Measurements from ENCODE around the gene EEF1AKMT3.

The EEF1AKMT3 gene

DNA sequence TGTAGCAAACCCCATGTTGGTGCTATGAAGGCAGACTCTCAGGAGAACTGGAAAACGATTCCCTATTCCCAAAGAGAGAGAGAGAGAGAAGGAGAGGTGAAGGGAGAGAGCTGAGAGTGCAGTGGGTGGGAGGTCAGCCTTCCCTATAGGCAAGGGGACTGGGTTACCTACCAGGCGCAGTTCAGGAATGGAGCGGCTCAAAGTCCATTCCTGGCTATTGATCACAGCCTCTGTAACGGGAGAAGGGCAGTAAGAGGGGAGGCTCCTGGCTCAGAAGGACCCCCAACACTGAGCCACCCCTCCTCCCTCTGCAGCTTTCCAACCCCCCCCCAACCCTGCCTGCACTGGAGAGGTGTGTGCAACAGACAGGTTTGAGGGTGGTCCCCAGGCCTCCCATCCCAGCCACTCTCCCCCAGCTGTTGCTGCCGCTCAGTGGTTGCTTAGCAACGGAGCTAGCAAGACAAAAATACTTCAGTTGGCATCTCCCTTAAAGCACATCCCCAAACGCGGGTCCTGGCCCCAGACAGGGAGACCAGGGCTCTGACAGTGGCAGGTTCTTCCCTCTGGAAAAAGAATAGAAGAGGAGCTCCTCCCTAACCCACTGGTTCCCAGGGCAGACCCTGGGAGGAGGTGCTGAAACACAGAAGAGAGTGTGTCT lies 37.1 kb upstream of the EEF1AKMT3 start:
- DNase-seq, result no peak

- no peak for DNase-seq
Measured at GRCh38 chr12:57735952-57736740, 36.3 kb upstream of the EEF1AKMT3 start.

DNA sequence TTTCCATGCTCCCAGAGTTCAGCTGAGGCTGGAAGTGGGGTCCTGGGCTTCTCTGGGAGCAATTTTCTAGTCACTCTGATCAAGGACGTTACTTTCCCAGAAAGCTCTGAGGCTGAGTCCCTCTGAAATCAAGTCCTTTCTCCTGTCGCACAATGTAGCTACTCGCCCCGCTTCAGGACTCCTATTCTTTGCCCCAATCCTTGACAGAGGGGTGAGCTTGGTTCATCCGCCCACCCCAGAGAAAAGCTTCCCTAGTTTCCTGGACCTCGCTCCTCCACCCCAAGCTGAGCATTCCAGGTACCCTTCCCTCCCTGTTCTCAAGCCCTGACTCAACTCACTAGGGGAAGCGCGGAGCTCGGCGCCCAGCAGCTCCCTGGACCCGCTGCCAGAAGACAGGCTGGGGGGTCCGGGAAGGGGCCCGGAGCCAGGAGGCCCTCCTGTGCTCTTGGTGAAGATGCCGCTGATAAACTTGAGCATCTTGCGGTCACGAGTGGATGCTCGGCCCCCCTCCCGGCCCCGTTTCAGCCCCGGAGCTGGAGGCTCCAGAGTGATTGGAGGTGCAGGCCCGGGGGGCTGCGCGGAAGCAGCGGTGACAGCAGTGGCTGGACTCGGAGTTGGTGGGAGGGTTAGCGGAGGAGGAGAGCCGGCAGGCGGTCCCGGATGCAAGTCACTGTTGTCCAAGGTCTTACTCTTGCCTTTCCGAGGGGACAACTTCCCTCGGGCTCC lies 35.5 kb upstream of the EEF1AKMT3 start:
- DNase-seq, result no peak

- DNase-seq, result no peak
Measured at GRCh38 chr12:57737467-57738460, 34.6 kb upstream of the EEF1AKMT3 start.

GRCh38 chr12:57738661-57739237 lies 33.7 kb upstream of the EEF1AKMT3 start, which contains the start of gene AGAP2:
Gene AGAP2, minus strand, starts transcription at chr12:57738742. Its CDS starts 496 bp downstream, at chr12:57738246.
- no peak for DNase-seq

- no peak for DNase-seq
Measured at GRCh38 chr12:57739387-57739786, 33.0 kb upstream of the EEF1AKMT3 start.

GRCh38 chr12:57739914-57740538 lies 32.4 kb upstream of the EEF1AKMT3 start:
- no peak for DNase-seq

- DNase-seq, result peak; percentile 61 to 91 (median 70)
Measured at GRCh38 chr12:57740656-57741412, 31.6 kb upstream of the EEF1AKMT3 start.

- no peak for DNase-seq
Measured at GRCh38 chr12:57741413-57741789, 31.0 kb upstream of the EEF1AKMT3 start.

GRCh38 chr12:57741844-57742738 lies 30.3 kb upstream of the EEF1AKMT3 start:
- DNase-seq, result peak; percentile 60 to 88 (median 76)

DNA sequence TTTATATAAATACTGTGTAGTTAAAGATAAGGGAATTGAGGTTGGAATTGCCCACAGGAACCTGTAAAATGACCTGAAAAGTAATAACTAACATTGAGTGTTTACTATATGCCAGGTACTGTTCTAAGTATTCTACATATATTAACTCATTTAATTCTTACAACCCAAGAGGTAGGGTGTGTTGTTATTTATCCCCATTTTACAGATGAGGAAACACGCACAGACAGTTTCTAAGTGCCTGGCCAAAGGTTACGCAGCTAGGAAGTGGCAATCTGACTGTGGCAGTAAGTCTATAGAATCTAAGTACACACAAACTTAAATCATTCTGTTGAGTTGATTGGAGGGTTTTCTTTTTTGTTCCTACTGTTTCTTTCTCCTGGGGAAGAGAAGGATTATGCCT lies 28.6 kb upstream of the EEF1AKMT3 start:
- no peak for DNase-seq

DNA sequence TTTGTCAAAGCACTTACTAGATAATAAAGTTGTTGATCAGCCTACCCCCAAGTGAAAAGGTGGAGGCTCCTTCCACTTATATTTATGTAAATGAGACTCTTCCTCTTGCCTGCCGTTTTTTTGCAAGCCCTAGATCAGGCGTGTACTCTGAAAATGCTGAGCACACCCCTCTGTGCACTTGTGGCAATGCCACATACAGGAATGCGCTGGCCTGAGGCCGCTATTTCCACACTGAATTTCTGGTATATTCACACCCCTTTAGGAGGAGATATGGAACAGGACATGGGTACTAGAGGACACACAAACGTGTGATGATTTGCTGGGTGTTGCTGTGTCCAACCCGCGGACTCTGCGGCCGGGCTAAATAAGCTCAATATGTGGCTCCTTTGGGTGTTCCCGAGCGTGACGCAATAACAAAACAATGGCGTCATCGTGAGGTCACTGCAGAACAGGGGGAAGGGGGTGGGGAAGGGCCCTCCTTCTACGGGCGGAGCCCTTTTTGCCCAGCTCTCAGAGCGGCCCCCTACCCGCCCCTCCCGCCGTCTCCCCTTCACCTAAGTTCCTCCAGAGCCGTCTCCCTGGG lies 28.1 kb upstream of the EEF1AKMT3 start:
- peak in 3 of 5 donors; percentile 62 to 63 (median 62) for DNase-seq

- peak; percentile 87 to 97 (median 93) for DNase-seq
Measured at GRCh38 chr12:57744777-57745484, 27.5 kb upstream of the EEF1AKMT3 start, which contains the start of gene TSPAN31. Gene TSPAN31, plus strand, starts transcription at chr12:57745039. Its CDS starts 116 bp downstream, at chr12:57745155.

DNA sequence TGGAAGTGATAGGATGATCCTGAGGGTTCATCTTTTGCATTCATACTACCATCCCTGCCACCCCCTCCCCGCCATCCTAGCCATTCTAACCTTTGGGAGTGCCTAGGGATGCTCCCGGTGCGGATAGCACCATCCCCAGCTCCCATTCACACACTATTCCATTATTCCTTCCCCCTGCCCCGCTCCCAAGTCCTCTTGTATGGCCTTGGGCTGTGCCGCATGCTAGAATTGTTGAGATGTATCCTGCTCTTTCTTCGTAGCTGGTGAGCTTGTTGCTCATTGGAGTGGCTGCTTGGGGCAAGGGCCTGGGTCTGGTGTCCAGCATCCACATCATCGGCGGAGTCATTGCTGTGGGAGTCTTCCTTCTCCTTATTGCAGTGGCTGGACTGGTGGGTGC lies 26.9 kb upstream of the EEF1AKMT3 start:
- DNase-seq, result no peak

GRCh38 chr12:57746025-57746424 lies 26.4 kb upstream of the EEF1AKMT3 start:
- DNase-seq, result no peak

DNA sequence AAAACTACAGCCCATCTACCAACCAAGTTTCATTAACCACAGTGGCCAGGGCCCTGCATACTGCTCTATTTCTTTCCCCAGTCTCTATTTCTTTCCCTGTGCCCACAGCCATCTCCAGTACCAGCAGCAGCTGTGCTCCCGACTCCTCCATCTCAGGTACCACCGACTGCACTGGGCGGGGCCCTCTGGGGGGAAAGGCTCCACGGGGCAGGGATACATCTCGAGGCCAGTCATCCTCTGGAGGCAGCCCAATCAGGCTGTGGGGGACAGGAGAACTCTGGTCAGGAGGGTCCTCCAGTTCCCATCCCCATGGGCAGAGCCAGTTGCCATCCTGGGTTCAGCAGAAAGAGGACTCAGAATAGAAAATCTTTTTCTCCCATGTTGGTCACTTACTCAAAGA lies 23.4 kb upstream of the EEF1AKMT3 start:
- DNase-seq, result no peak

- DNase-seq, result no peak
Measured at GRCh38 chr12:57750561-57751431, 21.6 kb upstream of the EEF1AKMT3 start.
